Fibroblast of lung (primary cell): Measurements from ENCODE around the gene MITF.

Experiments
- EZH2 ChIP-seq: IDR thresholded peaks from 2 replicates; pipeline ENCODE4 v1.5.1; 2012; ENCODE audit warnings: low read length, control low read depth, mild to moderate bottlenecking; ENCODE audit errors: missing control alignments
- TF ChIP-seq, protein P1 (sequence below), 2 donors: IDR thresholded peaks in 1 of 2; conservative IDR thresholded peaks in 1 of 2; 1 replicate in 1 of 2; 2 replicates in 1 of 2; pipeline ENCODE4 v1.5.1; 2011 to 2012; ENCODE audit warnings: low read length in 2 of 2, control low read depth in 1 of 2, inconsistent platforms in 1 of 2, low read depth in 1 of 2, mild to moderate bottlenecking in 1 of 2

DNA sequence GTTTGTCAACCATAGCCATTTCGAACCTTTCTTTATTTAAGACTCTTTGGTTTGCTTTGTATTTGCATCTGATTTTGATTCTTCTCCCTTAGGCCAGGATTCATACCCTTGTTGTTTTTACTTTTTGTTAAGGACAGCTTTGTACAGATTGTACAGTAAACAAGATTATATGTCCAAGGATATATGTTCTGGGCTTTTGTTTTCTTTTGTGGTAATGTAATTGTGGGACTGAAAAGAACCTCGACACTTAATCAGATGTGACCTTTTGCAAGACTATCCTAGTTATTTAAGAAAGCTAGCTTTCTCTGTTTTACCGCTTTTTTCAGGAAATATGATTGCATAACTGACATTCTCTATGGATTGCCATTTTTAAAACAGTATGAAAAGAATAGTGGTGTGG is 193.2 kb downstream of the MITF start:
- TF ChIP-seq EZH2, result no peak
- TF ChIP-seq, protein P1, sequence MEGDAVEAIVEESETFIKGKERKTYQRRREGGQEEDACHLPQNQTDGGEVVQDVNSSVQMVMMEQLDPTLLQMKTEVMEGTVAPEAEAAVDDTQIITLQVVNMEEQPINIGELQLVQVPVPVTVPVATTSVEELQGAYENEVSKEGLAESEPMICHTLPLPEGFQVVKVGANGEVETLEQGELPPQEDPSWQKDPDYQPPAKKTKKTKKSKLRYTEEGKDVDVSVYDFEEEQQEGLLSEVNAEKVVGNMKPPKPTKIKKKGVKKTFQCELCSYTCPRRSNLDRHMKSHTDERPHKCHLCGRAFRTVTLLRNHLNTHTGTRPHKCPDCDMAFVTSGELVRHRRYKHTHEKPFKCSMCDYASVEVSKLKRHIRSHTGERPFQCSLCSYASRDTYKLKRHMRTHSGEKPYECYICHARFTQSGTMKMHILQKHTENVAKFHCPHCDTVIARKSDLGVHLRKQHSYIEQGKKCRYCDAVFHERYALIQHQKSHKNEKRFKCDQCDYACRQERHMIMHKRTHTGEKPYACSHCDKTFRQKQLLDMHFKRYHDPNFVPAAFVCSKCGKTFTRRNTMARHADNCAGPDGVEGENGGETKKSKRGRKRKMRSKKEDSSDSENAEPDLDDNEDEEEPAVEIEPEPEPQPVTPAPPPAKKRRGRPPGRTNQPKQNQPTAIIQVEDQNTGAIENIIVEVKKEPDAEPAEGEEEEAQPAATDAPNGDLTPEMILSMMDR (conservative IDR thresholded peaks at IDR 0.05 in 1 of 2, IDR thresholded peaks at IDR 0.05 in 1 of 2; ENCODE audit: low read depth in 1 of 2, low read length in 2 of 2), result no peak
